ENCODE data around the gene RBM18. TPM values are rescaled to one million over a fixed set of nuclear protein-coding genes. Genes with fewer than 3 reads are reported as not detected.

The RBM18 gene, protein sequence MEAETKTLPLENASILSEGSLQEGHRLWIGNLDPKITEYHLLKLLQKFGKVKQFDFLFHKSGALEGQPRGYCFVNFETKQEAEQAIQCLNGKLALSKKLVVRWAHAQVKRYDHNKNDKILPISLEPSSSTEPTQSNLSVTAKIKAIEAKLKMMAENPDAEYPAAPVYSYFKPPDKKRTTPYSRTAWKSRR
- total RNA-seq = 10 to 100 TPM; 15.6 to 21.5 (median 17.2) TPM
- long read RNA-seq, donor 1, full-length matches to known transcripts = 65 of 73 reads
- long read RNA-seq, donor 1, partial matches to known transcripts = 1 of 73 reads
- long read RNA-seq, donor 1, other reads (novel, unspliced or antisense) = 7 of 73 reads
- long read RNA-seq, donor 2, full-length matches to known transcripts = 13 of 17 reads
- long read RNA-seq, donor 2, partial matches to known transcripts = 0 of 17 reads
- long read RNA-seq, donor 2, other reads (novel, unspliced or antisense) = 4 of 17 reads

DNA sequence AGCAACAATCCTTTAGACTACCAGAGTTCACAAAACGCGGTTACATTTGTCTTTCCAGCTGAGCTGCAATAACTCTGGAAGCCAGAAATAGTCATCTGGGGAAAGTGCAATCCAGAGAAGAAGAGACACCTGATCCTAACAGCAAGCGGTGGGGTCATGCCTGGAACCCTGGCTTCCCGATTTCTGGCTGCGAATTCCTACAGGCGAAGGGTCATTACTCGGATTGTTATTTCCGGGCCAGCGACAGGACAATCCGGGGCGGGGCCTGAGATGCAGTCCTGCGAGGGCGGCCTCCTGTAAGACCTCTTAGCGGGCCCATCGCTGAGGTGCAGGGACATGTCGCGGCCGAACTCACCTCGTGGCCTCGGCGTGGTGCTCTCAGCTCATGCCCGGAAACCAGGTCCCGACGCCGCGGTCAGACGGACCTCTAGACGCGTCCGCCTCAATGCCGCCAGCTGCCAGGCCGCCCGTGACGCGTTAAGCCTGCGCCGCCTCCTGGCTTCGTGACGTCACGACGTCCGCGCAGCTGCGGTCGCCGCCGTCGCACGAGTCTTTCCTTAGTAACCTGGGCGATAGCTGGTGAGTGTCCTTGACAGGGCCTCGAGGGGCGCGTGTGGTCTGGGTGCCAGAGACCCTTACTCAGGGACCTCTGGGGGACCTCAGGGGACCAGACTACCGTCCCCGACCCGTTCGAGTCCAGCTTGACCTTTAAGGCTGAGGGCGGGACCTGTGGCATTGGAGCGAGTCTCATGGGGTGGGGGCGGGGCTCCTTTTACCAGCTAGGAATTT is at the start of gene RBM18, which contains the start of gene MRRF:
Gene RBM18 (minus strand): TSS at position 481 of the 789 bp plus-strand sequence. CDS start 3,348 bp downstream, outside the sequence.
Gene MRRF (plus strand): TSS at position 523 of the 789 bp plus-strand sequence. CDS start 6,010 bp downstream, outside the sequence.
- TF ChIP-seq, protein P1, sequence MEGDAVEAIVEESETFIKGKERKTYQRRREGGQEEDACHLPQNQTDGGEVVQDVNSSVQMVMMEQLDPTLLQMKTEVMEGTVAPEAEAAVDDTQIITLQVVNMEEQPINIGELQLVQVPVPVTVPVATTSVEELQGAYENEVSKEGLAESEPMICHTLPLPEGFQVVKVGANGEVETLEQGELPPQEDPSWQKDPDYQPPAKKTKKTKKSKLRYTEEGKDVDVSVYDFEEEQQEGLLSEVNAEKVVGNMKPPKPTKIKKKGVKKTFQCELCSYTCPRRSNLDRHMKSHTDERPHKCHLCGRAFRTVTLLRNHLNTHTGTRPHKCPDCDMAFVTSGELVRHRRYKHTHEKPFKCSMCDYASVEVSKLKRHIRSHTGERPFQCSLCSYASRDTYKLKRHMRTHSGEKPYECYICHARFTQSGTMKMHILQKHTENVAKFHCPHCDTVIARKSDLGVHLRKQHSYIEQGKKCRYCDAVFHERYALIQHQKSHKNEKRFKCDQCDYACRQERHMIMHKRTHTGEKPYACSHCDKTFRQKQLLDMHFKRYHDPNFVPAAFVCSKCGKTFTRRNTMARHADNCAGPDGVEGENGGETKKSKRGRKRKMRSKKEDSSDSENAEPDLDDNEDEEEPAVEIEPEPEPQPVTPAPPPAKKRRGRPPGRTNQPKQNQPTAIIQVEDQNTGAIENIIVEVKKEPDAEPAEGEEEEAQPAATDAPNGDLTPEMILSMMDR (IDR thresholded peaks at IDR 0.05) = no peak
- H3K9me3 ChIP-seq = no peaks in the 10 kb centered on the region
- ATAC-seq (peak; percentile 95), DNase-seq (peak; percentile 93 to 95 (median 94))
- H3K36me3 ChIP-seq (ENCODE audit: low read depth) = no peaks in the 10 kb centered on the region
- intact Hi-C loops (cut with DNase I, micrococcal nuclease) = no loop called here
- peak within 1 kb of the TSS; percentile 69 for H3K4me3 ChIP-seq
- peaks cover 25% of the 10 kb centered on the region for H3K4me1 ChIP-seq (ENCODE audit: low read depth)

DNA sequence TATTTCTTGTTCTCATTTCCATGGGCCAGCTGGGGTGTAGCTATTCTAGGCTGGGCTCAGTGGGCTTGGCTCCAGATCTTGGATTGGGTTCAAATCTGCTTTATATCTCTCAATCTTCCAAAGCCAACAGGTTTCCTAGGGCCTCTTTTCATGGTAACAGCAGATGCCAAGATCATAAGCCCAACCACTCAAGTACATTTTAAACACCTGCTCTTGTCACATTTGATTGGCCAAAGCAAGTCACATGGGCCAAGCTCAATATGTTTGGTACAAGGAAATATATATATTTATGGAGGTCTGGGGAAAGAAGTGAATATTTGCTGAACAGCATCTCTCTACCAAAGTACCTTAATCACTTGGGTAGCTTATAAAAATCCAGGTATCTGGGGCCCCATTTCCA is 49.5 kb upstream of the RBM18 start:
- Histone ChIP-seq H3K36me3 (ENCODE audit: low read depth) (peaks cover 6% of the 10 kb centered on the region), H3K9me3 (no peaks in the 10 kb centered on the region), H3K4me1 (ENCODE audit: low read depth) (no peaks in the 10 kb centered on the region), H3K4me3 (no peak overlapping the region)
- no peak for DNase-seq
- TF ChIP-seq, protein P1 (IDR thresholded peaks at IDR 0.05) = no peak
- intact Hi-C loops (cut with DNase I, micrococcal nuclease) = no loop called here
- no peak for ATAC-seq

DNA sequence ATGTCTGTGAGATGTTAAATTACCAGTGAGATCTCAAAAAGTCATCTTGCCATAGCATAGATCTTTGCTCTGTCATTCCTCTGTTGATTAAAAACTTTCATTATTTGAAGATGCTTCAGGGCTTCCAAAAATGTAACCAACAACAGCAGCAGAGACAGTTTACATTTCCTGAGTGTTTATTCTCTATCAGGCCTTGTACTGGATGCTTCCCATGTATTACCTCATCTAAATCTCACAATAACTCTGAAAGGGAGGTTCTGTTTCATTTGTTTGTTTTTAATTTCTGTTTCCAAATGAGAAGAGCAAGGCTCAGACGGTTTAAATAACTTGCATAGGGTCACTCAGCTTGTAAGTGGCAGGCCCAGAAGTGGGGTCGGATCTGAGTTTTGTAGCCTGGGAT is 45.2 kb upstream of the RBM18 start:
- peaks cover 6% of the 10 kb centered on the region for H3K36me3 ChIP-seq (ENCODE audit: low read depth)
- TF ChIP-seq, protein P1 (IDR thresholded peaks at IDR 0.05) = no peak
- intact Hi-C loops (cut with DNase I, micrococcal nuclease) = no loop called here

DNA sequence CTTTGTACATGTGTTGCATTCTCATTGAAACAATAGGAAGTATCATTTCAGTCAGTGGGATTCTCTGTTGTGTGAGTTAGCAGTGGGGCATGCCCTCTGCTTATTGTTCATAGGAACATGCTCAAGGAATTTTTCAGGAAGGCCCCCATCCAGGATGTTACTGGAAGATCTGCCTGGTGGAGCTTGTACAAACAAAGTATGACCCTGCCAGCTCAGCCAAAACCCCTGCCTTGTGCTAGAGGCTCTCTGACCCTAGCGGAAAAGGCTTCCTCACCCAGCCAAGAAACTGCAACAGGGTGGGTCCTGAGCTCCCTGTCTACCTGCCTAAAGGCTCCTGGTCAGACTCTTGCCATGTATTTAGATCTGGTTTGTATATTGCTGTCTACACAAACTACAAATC is 43.3 kb upstream of the RBM18 start:
- no peak for ATAC-seq
- DNase-seq = no peak
- intact Hi-C loops (cut with DNase I, micrococcal nuclease) = no loop called here
- Histone ChIP-seq H3K36me3 (ENCODE audit: low read depth) (no peaks in the 10 kb centered on the region), H3K4me1 (ENCODE audit: low read depth) (no peaks in the 10 kb centered on the region), H3K4me3 (no peak overlapping the region), H3K9me3 (no peaks in the 10 kb centered on the region)
- TF ChIP-seq, protein P1 (IDR thresholded peaks at IDR 0.05) = no peak

More for the DNA sequence above, 45.2 kb upstream of the RBM18 start:
- ATAC-seq = no peak
- H3K4me1 ChIP-seq (ENCODE audit: low read depth) = no peaks in the 10 kb centered on the region
- no peak overlapping the region for H3K4me3 ChIP-seq
- no peak for DNase-seq
- no peaks in the 10 kb centered on the region for H3K9me3 ChIP-seq

DNA sequence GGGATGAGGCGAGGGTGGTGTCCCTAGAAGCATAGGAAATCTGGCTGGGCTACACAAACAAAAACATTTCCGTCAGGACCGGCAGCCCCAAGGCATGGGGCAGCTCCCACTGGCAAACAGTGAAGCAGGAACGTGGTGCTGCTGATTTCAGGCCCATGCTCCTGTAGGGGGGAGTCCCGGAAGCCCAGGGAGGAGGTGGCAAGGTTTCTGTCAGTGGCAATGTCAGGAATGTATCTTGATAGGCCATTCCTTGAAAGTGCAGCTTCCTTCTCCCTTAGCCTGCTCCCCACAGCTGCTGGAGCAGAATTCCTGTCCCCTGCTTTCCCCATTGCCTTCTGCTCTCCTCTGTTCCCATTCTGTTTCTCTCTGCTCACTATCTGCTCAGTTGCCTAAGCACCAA is 42.4 kb upstream of the RBM18 start:
- Histone ChIP-seq H3K4me3 (no peak overlapping the region), H3K9me3 (no peaks in the 10 kb centered on the region), H3K36me3 (ENCODE audit: low read depth) (no peaks in the 10 kb centered on the region), H3K4me1 (ENCODE audit: low read depth) (no peaks in the 10 kb centered on the region)
- DNase-seq = no peak
- intact Hi-C loops (cut with DNase I, micrococcal nuclease) = no loop called here
- TF ChIP-seq, protein P1 (IDR thresholded peaks at IDR 0.05) = no peak
- no peak for ATAC-seq
